Measurements from ENCODE around the gene SELENOM.
A peak's percentile ranks its signal among the peaks of the same experiment; 100 is the strongest.
"Not testable (repeated sequence)": the region's sequence is repeated elsewhere in the genome, so short reads cannot be mapped to it uniquely, and the experiment has no call there.

The SELENOM gene

DNA sequence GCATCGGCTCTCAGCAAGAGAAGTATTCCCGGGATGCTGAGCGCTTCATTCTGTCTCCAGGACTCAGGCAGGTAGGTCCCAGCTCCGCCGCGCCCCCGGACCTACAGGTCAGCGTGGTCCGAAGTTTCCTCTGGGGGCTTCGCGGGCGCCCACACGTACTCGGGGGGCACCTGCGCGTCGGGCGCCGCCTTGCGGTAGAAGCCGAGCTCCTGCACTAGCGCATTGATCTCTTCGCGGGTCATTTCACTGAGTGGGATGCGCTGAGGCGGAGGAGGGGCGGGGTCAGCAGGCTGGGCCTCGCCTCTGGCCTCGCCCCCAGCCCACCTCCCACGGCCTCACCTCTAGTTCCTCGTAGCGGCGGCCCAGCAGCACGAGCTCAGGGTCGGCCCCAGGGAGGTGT, 2.5 kb downstream of the SELENOM start:
- no peak for DNase-seq

DNA sequence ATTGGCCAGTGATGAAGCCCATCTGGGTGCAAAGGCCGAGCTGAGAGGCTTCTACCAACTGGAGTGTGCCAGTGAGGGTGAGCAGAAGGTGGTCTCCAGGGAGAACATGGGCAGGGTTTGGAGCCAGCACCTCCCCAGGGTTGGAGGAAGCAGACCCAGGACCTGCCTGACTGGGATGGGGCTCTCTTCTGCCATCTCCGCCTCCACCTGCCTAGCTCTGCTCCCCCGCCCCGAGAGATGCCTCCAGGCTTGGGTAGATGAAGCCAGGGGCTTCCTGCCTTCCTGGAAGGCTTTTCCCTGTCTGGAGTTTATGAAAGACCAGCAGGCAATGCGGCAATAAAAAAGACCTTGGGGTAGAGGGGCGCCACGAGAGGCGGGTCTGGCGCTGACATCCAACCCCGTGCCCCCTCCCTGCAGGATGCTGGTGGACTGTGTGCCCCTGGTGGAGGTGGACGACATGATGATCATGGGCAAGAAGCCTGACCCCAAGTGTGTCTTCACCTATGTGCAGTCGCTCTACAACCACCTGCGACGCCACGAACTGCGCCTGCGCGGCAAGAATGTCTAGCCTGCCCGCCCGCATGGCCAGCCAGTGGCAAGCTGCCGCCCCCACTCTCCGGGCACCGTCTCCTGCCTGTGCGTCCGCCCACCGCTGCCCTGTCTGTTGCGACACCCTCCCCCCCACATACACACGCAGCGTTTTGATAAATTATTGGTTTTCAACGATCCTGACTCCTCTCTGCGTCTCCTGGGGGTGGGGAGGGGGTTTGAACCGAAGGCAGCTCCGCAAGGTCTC, 3.3 kb downstream of the SELENOM start:
- no peak for DNase-seq

DNA sequence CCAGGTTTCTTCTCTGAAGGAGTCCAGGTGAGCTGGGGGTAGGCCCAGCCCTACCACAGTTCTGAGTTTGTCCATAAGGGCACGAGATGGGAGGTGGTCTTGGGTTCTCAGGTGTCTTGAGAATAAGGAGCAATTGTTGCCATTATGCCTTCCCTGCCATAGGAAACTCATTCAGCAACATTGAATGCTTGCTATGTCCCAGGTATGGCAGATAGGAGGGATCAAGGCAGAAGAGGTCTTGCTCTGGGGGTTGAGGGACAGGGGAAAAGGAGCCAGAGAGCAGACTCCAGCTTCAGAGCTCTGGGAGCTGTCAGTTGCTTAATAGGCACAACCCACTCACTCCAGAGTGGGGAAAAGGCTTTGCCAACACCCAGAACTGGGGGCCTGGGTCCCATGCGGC, 4.3 kb downstream of the SELENOM start:
- no peak for DNase-seq

DNA sequence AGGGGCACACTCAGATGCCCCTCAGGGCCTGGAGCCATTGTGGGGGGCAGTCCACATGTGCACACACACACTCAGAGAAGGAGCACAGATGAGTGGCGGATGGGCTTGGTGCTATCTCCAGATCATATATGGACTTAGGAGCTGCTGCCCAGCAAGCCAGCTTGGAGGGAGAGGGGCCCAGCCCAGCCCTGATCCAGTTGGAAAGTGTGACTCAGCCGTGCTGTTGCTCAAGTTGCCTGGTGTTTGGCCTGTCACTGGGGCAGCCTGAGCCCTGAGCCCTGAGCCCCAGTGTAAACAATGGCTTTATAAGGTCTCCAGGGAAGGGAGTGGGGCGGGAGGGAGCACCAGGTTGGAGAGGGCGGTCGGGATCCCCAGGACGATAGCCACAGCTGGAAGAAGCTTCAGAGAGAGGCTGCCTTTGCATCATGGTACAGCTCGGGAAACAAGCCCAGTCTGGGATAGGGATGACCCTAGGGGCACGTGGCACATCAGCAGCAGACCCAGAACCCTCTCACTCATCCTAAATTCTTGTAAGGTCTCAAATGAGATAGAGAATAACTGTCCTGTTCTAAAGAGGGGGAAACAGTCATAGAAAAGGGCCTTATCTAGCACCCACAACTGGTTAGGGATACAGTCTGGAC, 4.8 kb downstream of the SELENOM start:
- DNase-seq = no peak

DNA sequence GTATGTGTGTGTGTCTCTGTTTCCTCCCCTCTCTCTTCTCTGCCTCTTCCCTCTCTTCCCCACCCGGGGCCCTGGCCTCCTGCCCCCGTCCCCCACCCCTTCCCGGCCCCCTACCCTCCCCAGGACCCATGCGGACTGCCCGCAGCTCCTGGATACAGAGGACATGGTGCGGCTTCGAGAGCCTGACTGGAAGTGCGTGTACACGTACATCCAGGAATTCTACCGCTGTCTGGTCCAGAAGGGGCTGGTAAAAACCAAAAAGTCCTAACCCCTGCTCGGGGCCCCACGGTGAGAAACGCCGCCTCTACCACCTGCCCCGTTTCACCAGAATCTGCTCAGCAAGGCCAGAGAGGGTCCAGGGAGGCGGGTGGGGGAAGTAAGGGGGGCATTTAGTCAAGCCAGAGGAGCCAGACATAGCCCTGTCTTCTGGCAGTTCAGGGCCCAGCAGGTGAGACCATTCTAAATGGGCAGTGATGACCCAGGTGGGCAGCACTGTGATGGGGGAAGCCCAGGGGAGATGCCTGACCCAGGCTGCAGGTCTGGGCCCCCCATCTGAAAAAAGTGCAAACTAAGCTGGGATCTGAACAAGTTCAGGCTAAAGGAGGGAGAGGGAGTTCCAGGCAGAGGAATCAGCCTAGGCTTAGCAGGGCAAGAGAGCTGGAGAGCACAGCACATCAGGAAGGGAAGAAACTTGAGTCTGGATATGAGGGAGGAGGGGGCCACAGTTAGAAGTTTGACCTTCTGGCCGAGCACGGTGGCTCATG, 6.4 kb downstream of the SELENOM start:
- no peak for DNase-seq

DNA sequence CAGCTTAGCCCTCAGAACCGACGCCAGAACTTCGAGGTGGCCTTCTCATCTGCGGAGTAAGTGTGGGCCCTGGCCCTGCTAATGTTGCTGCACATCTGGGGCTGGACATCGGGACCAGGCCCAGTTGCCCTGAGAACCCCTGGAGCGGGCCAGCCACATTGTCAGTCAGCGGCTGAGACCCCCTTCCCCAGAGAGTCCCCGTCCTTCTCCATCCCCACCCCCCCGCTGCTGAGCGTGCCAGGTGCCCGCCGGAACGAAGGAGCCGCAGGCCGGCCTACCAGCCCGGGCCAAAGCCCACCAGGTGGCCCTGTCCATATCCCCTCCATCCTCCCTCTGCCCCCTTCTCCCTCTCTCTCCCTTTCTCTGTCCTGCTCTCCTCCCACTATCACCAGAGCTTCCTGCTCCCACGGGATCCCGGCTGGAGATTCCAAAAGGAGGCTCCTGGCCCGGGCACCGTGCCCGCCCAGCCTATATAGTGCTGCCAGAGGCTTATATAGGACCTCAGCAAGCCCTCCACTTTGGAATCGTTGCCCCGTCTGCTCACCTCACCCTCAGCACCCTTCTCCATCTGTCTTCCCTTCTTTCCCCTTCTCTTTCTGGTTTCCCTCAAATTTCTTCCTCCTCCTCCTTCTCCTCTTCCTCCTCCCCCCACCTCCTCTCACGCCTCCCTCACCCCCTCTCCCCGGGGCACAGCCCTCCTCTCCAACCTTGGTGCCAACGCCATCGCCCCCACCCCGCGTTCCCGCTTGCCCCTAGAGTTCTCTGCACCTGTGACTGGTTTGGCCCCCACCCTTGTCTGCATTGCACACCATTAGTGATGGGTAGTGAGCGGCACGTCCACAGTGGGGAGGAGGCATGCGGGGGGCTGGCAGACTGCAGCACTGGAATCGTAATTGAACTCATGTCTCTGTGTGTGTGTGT, 7.3 kb downstream of the SELENOM start:
- no peak for DNase-seq

DNA sequence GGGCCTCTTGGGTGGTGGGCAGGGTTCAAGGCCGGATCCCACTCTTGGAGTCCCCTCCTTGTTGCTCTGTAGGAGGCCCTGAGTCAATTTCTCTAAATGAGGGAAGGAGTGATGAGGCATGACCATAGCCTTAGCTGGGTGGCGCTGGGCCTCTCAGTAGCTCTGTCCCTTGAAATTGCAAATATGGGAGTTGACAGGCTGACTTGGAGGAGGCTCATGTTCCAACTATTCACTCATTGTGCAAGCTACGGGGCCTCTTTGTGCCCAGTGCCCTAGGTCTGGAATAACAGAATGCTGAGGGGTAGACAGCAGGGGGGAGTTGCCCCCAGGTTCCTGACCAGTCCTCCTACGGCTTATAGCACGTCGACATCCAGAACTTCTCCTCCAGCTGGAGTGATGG, 8.0 kb downstream of the SELENOM start:
- no peak for DNase-seq

DNA sequence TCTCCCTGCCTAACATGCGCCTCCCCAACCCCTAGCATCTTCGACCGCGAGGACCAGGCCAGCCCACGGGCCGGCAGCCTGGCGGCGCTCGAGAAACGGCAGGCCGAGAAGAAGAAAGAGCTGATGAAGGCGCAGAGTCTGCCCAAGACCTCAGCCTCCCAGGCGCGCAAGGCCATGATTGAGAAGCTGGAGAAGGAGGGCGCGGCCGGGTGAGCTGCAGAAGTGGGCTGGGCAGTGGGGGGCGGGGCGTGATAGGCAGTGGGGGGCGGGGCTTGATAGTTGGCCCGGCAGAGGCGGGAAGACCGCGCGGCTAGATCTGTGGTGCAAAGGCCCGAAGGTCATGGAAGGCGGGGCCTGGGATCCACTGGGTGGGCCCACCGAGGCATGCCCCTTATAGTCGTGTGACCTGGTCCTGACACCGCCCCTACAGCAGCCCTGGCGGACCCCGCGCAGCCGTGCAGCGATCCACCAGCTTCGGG, 8.7 kb downstream of the SELENOM start:
- no peak for DNase-seq

DNA sequence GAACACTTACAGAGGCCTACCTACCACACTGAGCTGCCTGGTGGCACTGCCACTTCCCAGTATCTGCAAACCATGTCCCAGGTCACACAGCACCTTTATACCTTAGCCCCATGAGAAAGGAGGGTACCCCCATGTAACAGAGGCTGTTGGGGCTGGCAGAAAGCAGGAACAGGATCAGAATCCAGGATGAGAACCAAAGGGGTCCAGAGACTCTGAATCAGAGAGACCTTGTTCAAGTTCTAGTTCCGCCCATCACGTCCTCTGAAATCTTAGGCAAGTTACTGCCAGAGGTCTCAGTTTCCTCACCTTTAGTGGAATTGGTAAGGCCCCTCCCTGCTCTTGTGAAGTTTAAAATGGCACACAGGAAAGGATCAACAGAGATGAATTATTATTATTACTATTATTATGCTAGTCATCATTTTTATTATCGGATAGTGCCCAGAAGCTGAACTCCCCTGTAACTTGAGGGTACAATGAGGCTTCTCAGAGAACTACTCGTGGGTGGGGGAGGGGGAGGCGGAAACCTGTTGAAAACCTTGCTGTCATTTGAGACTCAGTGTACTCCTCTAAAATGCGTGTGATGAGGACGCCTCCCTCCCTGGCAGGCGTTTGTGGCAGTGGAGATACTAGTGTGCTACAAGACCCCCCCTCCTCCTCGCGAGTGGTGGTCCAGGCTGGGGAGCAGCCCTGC, 9.3 kb downstream of the SELENOM start:
- DNase-seq = no peak

DNA sequence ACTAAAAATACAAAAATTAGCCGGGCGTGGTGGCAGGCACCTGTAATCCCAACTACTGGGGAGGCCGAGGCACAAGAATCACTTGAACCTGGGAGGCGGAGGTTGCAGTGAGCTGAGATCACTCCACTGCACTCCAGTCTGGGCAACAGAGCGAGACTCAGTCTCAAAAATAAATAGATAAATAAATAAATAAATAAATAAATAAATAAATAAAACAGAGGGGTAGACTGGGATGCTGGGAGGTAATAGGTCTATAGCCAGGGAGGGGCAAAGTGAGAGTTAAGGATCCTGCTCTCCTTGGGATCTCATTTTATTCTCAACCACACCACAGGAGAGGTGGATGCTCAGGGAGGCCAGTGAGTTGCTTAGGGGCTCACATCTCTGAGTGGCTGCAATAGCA, 9.8 kb downstream of the SELENOM start:
- not testable (repeated sequence) for DNase-seq

DNA sequence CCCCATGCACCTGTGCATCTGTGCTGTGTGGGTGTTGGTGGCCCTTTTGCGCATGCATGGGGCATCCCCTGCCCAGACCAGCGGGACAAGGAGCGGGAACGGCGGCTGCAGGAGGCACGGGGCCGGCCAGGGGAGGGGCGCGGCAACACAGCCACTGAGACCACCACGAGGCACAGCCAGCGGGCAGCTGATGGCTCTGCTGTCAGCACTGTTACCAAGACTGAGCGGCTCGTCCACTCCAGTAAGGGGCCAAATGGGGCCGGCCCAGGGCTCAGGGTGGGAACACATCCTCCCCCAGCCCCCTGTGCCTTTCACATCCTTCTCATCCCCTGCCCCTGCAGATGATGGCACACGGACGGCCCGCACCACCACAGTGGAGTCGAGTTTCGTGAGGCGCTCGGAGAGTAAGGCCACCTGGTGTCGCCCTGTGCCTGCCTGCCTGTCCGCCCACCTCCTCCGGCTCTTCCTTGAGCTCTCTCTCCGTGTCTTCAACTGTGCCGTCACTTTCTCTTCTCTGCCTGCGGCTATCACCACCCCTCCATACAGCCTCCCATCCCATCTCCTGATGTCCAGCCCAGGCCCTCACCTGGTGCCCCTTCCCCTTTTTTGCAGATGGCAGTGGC, 10.6 kb downstream of the SELENOM start:
- no peak for DNase-seq

DNA sequence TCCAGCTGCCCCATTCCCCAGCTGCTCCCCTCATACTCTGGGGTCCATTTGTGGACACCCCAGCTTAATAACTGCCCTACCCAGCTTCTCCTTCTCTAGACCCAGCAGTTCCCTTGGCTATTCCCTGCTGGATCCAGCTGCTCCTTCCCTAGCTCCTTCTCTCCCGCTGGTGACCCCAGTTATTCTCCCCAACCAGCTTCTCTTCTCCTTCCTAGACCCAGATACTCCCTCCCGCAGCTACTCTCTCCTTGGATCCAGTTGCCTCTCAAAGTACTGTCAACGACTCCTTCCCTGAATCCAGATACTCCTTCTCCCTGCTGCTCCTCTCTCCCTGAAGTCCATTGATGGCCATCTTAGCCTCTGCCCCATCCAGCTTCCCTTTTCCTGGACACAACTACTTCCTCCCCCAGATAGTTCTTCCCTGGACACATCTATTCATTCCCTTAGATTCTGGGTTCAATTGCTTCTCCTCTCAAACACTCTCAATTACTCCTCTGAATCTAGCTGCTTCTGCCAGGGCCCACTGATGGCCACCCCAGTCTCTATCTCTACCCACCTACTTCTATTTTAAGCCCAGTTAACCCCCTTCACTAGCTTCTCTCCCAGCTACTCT, 11.6 kb downstream of the SELENOM start:
- no peak for DNase-seq

DNA sequence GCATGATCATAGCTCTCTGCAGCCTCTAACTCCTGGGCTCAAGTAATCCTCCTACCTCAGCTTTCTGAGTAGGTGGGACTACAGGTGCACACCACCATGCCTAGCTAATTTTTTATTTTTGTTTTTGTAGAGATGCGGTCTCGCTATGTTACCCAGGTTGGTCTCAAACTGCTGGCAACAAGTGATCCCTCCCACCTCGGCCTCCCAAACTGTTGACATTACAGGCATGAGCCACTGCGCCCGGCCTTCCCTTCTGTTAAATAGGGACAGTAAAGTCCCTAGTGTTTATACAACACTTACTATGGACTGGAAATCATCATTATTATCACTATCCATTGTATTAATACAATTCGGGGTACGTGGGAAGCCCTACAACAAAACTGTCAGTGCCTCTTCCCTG, 12.6 kb downstream of the SELENOM start:
- DNase-seq = no peak

DNA sequence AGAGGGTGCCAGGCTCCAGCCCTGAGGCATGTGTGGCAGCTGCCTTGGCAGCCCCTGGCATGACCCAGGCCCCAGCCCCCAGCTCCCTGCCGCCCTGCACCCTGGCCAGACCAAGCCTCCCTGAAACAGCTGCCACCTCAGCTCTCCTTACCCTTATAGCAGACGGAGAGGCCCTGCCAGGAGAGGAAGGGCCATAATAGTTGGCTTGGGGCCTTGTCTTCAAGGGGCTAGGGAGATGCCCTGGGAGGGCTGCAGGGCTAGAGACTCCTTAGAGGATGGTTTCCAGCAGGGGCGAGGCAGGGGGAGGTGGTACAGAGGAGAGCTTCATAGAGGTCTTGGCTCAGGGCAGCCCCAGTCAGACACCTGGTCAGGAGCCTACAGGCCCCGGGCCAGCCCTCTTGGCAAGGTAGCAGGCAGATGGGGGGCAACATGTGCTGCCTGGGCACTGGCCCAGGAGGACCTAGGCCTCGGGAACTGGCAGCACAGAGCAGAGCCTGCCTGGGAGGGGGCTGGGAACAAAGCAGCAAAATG, 13.3 kb downstream of the SELENOM start:
- DNase-seq = peak; percentile 86

DNA sequence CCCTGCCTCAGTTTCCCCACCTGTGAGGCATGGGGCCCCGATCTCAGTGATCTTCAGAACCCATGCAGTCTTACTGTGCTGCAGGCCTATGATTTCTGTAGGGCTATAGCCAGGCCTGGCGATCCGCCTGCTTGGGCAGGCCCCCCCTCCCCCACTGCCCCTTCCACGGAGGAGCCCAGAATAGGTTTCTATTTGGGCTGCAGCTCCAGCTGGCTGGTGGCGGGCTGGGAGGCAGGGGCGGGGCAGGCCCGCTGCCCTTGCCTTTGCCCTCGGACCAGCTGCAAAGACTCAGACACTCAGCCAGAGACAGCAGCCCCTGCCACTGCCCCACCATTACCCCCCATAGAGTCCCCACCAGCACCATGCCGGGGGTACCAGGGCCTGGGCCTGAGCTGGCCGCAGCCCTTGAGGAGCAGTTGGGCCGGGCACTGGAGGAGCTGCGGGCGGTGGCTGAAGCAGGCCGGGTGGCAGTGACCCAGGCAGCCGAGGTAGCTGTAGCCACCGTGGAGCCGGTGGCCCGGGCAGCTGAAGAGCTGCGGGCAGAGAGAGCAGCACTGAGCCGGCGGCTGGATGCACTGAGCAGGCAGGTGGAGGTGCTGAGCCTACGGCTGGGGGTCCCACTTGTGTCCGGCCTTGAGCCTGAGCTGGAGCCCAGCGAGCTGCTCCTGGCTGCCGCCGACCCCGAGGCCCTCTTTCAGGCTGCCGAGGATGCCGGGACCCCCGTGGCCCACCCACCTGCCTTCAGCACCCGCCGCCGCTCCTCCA, 14.1 kb downstream of the SELENOM start:
- DNase-seq = peak; percentile 18

DNA sequence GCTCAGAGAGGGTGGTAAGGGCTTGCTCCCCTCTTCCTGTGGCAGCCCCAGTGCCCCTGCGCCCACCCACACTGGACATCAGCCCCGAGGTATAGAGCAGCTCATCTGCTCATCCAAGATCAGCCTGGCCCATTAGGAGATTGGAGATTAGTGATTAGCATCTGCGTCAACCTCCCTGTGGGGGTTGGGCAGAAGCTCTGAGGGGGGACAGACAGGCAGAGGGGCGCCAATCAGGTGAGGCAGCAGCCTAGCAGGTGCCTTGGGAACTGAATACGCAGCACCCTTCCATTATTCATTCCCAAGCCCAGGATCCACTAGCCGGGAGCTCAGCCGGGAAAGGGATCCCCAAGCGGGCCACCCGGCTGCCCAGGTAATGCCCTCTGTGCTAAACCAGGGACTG, 15.2 kb downstream of the SELENOM start:
- no peak for DNase-seq

DNA sequence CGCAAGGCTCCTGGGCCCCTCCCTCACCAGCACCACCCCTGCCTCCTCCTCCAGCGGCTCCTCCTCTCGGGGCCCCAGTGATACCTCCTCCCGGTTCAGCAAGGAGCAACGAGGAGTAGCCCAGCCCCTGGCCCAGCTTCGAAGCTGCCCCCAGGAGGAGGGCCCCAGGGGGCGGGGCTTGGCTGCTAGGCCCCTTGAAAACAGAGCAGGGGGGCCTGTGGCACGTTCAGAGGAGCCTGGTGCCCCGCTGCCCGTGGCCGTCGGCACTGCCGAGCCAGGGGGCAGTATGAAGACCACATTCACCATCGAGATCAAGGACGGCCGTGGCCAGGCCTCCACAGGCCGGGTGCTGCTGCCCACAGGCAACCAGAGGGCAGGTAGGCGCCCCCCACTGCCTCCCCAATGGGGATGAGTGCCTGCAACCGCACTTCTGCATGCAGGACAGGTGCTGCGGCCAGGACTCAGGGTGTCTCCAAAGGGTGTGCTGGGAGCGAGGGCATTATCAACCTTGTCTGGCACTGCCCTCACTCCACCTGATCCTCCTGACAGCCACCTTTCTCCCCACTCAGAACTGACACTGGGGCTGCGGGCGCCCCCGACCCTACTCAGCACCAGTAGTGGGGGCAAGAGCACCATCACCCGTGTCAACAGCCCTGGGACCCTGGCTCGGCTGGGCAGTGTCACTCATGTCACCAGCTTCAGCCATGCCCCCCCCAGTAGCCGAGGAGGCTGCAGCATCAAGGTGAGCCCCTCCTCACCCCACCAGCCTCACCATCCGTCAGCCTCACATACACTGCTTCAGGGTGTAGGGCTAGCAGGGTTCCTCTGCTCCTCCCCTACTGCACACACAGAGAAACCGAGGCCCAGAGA, 16.0 kb downstream of the SELENOM start:
- DNase-seq = no peak

DNA sequence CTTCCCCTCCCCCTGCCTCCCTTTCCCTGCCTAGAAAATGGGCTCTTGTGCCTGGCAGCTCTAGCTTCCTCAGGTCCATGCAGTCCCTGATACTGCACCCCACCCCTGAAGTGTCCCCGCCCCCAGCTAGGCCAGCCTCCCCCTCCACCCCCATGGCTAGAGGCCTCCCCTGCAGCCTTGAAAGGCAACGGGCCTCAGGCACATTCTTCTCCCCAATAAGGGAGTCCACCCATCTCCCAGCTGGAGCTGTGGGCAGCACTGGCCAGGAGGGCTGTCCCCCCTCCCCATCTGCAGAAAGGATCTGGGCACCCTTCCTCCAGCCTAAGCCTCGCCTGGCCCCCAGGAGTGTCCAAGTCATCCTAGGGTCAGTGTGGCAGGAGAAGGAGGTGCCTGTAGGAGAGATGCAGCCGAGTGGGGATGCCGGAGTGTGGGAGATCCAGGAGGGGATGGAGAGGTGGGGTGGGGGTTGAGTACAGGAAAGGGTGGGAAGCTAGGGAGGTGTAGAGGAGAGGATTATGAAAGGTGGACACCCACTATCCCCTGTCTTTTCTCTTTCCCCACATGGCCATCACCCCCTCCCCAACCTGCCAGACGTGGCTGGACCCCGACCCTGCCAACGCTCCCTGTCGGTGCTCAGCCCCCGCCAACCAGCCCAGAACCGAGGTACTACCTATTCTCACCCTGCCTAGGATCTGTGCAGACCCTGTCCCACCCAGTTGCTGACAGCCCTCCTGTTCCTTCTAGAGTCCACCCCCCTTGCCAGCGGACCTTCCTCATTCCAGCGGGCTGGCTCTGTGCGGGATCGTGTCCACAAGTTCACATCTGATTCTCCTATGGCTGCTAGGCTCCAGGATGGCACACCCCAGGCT, 16.9 kb downstream of the SELENOM start:
- no peak for DNase-seq

Measured in NCI-H1092 treated with DMSO at 0.1 percent for 48 hours (cell line).